Smooth muscle cell (in vitro differentiated cells): ENCODE data around the gene PCNT. TPM values are rescaled to one million over a fixed set of nuclear protein-coding genes. Genes with fewer than 3 reads are reported as not detected.

Experiments used
- DNase-seq: peaks from one replicate; lab custom pipeline; 2025; ENCODE audit not compliant: unreplicated experiment; lab: John Stamatoyannopoulos, UW
- H2AFZ ChIP-seq: fragments of 200-600 bp; sonication (generic); 2 replicates; pipeline ENCODE4 v1.6.0; 2016; ENCODE audit warnings: antibody characterized with exemption, low read depth, mild to moderate bottlenecking
- H3F3A ChIP-seq: fragments of 200-600 bp; sonication (generic); 2 replicates; pipeline ENCODE4 v1.6.0; 2017; ENCODE audit warnings: antibody characterized with exemption, low read depth
- H3K27ac ChIP-seq: fragments of 200-600 bp; sonication (generic); 2 replicates; pipeline ENCODE4 v1.5.1; 2016; ENCODE audit warnings: low read depth, mild to moderate bottlenecking
- H3K27me3 ChIP-seq: fragments of 200-600 bp; sonication (generic); 2 replicates; pipeline ENCODE4 v1.6.1; 2016; ENCODE audit warnings: low read depth, mild to moderate bottlenecking
- H3K36me3 ChIP-seq: fragments of 200-600 bp; sonication (generic); 2 replicates; pipeline ENCODE4 v1.5.1; 2016; ENCODE audit warnings: low read depth
- H3K4me1 ChIP-seq: fragments of 200-600 bp; sonication (generic); 2 replicates; pipeline ENCODE4 v1.5.1; 2016; ENCODE audit warnings: low read depth
- H3K4me2 ChIP-seq: fragments of 200-600 bp; sonication (generic); 2 replicates; pipeline ENCODE4 v1.6.0; 2016; ENCODE audit warnings: mild to moderate bottlenecking
- H3K4me3 ChIP-seq: fragments of 200-600 bp; sonication (generic); 2 replicates; pipeline ENCODE4 v1.5.1; 2016; ENCODE audit warnings: mild to moderate bottlenecking
- H3K79me2 ChIP-seq: fragments of 200-600 bp; sonication (generic); 2 replicates; pipeline ENCODE4 v1.6.0; 2016; ENCODE audit warnings: low read depth, mild to moderate bottlenecking
- H3K9ac ChIP-seq: fragments of 200-600 bp; sonication (generic); 2 replicates; pipeline ENCODE4 v1.6.0; 2016; ENCODE audit warnings: low read depth
- H3K9me3 ChIP-seq: fragments of 200-600 bp; sonication (generic); replicated peaks from 2 replicates; pipeline ENCODE4 v1.5.1; 2016; ENCODE audit warnings: low read depth
- H4K20me1 ChIP-seq: fragments of 200-600 bp; sonication (generic); 2 replicates; pipeline ENCODE4 v1.6.0; 2016; ENCODE audit warnings: low read depth
- WGBS: methylation state at CpG from one replicate; pipeline ENCODE4 v1.1.7; 2016; ENCODE audit warnings: low lambda C conversion rate; 5-methylcytosine and 5-hydroxymethylcytosine counted together
- polyA plus RNA-seq: library from polyadenylated mRNA; unstranded; fragments of >200 nt; fragmentation: Nextera tagmentation; extraction: Ambion mirVana; gene quantifications from 2 replicates; pipeline ENCODE4 v1.2.1, GENCODE V29; 2016
- total RNA-seq: library from RNA; depleted of rRNA; stranded (reverse); fragments of >200 nt; gene quantifications from 2 replicates; pipeline ENCODE4 v1.2.3, GENCODE V29; 2014
- TF ChIP-seq, protein P1 (sequence below): fragments of 200-600 bp; sonication (generic); IDR thresholded peaks from 2 replicates; pipeline ENCODE4 v1.5.1; 2017; ENCODE audit warnings: borderline replicate concordance, mild to moderate bottlenecking, antibody characterized with exemption; ENCODE audit not compliant: insufficient read depth, poor library complexity, severe bottlenecking

The PCNT gene
- total and polyA plus RNA-seq, 2 experiments from 2014 or later = 9.3 to 10.8 TPM

DNA sequence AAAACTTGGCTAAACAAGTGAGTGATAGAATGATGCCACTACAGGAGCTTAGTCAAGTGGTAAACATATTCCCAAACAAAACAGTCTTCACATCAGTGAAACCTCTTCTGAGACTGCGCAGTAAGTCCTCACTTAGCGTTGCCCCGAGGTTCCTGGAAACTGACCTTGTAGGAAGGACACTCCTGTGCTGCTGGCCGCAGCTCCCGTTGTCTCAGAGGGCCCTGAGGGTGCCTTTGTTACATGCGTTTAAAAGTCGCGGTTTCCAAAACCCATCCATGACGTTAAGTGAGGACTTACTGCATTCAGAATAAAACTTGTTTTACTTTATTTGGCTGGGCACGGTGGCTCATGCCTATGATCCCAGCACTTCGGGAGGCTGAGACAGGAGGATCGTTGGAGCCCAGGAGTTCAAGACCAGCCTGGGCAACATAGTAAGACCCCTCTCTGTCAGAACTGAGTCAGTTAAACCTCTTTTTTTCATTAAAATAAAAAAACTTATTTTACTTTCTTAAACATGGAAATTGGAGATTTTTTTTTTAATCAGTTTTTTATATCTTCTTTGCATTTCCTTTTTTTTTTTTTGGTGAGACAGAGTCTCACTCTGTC is 98.8 kb downstream of the PCNT start:
- H3K27me3 ChIP-seq = no peaks in the 10 kb centered on the region
- no peaks in the 10 kb centered on the region for H3K36me3 ChIP-seq
- TF ChIP-seq, protein P1, sequence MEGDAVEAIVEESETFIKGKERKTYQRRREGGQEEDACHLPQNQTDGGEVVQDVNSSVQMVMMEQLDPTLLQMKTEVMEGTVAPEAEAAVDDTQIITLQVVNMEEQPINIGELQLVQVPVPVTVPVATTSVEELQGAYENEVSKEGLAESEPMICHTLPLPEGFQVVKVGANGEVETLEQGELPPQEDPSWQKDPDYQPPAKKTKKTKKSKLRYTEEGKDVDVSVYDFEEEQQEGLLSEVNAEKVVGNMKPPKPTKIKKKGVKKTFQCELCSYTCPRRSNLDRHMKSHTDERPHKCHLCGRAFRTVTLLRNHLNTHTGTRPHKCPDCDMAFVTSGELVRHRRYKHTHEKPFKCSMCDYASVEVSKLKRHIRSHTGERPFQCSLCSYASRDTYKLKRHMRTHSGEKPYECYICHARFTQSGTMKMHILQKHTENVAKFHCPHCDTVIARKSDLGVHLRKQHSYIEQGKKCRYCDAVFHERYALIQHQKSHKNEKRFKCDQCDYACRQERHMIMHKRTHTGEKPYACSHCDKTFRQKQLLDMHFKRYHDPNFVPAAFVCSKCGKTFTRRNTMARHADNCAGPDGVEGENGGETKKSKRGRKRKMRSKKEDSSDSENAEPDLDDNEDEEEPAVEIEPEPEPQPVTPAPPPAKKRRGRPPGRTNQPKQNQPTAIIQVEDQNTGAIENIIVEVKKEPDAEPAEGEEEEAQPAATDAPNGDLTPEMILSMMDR = no peak
- DNase-seq = no peak
- no peaks in the 10 kb centered on the region for H4K20me1 ChIP-seq
- no peak overlapping the region for H3K4me3 ChIP-seq
- 96% methylated on average over 12 of the region's 12 CpGs for WGBS
- no peaks in the 10 kb centered on the region for H3F3A ChIP-seq
- H3K9ac ChIP-seq = no peak overlapping the region
- no peak overlapping the region for H3K27ac ChIP-seq
- no peaks in the 10 kb centered on the region for H3K9me3 ChIP-seq
- no peak overlapping the region for H2AFZ ChIP-seq
- H3K4me2 ChIP-seq = no peak overlapping the region
- H3K79me2 ChIP-seq = no peaks in the 10 kb centered on the region
- no peaks in the 10 kb centered on the region for H3K4me1 ChIP-seq

DNA sequence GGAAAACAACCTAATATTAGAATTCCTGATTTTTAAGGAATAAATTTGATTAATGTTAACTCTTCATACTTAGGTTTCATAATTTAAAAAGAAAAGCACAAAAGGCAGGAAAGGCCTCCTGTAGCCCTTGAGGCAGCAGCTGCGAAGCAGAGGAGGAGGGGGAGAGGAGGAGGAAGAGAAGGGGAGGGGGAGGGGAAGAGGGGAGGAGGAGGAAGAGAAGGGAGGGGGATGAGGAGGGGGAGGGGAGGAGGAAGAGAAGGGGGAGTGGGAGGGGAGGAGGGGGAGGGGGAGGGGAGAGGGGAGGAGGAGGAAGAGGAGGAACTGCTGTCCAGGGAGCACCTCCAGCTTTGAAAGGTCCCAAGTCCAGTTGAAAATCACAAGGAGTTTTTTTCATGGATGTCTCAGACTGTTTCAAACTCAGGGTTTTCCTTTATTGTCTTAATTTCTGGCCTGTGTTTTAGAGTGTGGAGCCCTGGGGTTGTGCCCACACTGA is 99.6 kb downstream of the PCNT start:
- Histone ChIP-seq H3K79me2 (no peaks in the 10 kb centered on the region), H3K4me1 (no peaks in the 10 kb centered on the region), H3K36me3 (no peaks in the 10 kb centered on the region), H4K20me1 (no peaks in the 10 kb centered on the region), H3K27me3 (no peaks in the 10 kb centered on the region), H3K9ac (no peak overlapping the region), H3K27ac (no peak overlapping the region), H3K4me2 (no peak overlapping the region), H3F3A (no peaks in the 10 kb centered on the region), H2AFZ (no peak overlapping the region), H3K4me3 (no peak overlapping the region), H3K9me3 (no peaks in the 10 kb centered on the region)
- no peak for DNase-seq
- TF ChIP-seq, protein P1 = no peak
- WGBS = 60% methylated on average over 1 of the region's 1 CpG

DNA sequence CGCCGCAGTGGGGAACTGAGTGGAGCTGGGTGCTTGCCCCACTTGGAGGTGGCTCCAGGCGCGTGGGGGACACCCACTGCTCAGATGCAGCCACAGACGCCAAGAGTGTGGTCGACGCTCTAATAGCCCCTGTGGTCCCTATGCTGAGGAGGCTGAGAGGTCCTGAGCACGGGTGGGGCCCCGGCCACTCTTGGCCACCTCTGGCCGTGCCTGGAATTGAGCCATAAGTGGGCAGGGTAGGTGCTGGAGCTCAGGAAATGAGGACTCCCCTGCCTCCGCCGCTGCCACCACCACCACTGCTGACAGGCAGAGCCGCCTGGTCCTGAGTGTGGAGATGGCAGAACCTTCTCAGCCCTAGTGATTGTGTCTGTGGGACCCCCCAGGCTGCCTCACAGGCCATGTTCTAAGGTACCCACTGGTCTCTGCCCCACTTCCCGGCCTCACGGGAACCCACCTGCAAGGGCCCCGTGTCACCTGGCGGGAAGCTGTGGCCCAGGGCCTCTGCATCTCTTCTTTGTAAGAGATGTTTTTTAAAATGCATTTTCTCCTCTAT is 100.2 kb downstream of the PCNT start:
- Histone ChIP-seq H3K36me3 (no peaks in the 10 kb centered on the region), H3F3A (no peaks in the 10 kb centered on the region), H3K4me3 (no peak overlapping the region), H3K4me2 (no peak overlapping the region), H2AFZ (no peak overlapping the region), H3K9me3 (no peaks in the 10 kb centered on the region), H3K4me1 (no peaks in the 10 kb centered on the region), H3K9ac (no peak overlapping the region), H3K27me3 (no peaks in the 10 kb centered on the region), H3K79me2 (no peaks in the 10 kb centered on the region), H3K27ac (no peak overlapping the region), H4K20me1 (no peaks in the 10 kb centered on the region)
- TF ChIP-seq, protein P1 = no peak
- 97% methylated on average over 17 of the region's 17 CpGs for WGBS
- DNase-seq = no peak

DNA sequence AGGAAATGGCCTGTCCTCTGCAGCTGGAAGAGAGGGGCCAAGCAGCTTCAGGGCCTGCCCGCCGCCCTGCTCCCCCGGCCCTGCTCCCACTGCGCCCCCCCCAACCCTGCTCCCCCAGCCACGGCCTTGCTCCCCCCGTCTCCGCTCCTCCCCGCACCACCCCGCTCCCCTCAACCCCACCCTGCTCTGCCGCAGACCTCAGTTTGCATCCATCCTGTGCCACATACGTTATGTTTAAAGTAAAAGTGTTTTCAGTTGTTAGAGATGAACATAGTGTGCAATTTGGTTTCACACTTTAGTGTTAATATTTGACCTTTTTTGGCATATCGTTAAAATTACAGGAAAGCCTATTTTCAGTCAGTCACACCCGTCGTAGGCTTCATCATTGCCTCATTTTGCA is 100.7 kb downstream of the PCNT start:
- TF ChIP-seq, protein P1 = no peak
- Histone ChIP-seq H3K79me2 (no peaks in the 10 kb centered on the region), H3K4me3 (no peak overlapping the region), H3K9ac (no peak overlapping the region), H2AFZ (no peak overlapping the region), H3K9me3 (no peaks in the 10 kb centered on the region), H3K4me1 (no peaks in the 10 kb centered on the region), H3K27me3 (no peaks in the 10 kb centered on the region), H3K36me3 (no peaks in the 10 kb centered on the region), H3F3A (no peaks in the 10 kb centered on the region), H3K4me2 (no peak overlapping the region), H4K20me1 (no peaks in the 10 kb centered on the region), H3K27ac (no peak overlapping the region)
- DNase-seq = no peak
- 95% methylated on average over 13 of the region's 14 CpGs for WGBS
